Measurements from ENCODE around the gene HMGXB4. TPM values are rescaled to one million over a fixed set of nuclear protein-coding genes. Genes with fewer than 3 reads are reported as not detected.

Gene HMGXB4
- total and polyA plus RNA-seq, 12 donors, result 5.4 to 26.1 (median 19.8) TPM

DNA sequence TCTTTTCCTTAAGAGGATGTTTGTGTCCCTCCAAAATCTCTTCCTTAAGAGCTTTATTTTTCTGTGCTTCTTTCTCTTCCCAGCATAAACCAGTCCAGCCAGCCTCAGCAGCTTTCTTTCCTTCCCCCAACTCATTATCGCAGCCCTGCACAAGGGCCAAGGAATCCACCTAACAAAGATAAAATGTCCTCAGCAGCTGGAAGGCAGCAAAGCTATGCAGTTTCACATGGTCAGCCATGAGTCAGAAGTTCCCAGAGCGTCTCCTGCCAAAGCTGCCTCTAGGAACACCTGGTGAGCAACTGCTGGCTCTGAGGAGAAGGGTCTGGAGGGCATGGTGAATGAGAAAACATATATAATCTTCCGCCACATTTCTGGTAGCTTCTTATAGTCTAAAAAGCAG, 45.3 kb upstream of the HMGXB4 start:
- no peaks in the 10 kb centered on the region for H3K4me1 ChIP-seq (replicated peaks in 1 of 2)
- H3K27ac ChIP-seq, result no peak overlapping the region
- H3K4me3 ChIP-seq, result no peak overlapping the region
- no peaks in the 10 kb centered on the region for H3K9me3 ChIP-seq (replicated peaks in 1 of 3)
- no peaks in the 10 kb centered on the region for H3K36me3 ChIP-seq (replicated peaks in 1 of 2)
- peak in 3 of 7 donors; percentile 2 to 41 (median 21) for DNase-seq
- H3K27me3 ChIP-seq, result peaks cover 11% of the 10 kb centered on the region
- intact Hi-C loops (cut with DNase I), result no loop called here
- TF ChIP-seq CTCF (IDR thresholded peaks at IDR 0.05), result no peak
- 36 to 60% (median 47%) methylated on average over 3 of the region's 3 CpGs for WGBS, 4 donors

DNA sequence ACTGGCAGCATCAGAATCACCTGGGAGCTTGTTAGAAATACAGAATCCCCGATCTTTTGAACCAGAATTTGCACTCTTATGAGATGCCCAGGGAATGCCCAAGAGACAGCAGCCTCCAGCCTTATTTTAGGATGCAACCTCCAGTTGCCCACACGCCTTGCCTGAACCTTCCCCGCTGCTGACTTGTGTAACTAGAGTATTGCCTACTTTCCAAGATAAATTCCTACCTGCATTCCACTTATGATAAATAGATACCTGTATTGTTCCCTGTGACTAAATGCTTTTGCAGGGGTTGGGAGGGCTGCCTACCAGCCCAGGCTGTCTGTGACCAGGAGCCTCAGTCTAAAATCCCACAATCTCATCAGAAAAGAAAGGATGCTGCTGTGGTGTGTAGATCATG, 44.3 kb upstream of the HMGXB4 start:
- peaks cover 11% of the 10 kb centered on the region for H3K27me3 ChIP-seq
- H3K36me3 ChIP-seq (replicated peaks in 1 of 2), result no peaks in the 10 kb centered on the region
- DNase-seq, result no peak
- intact Hi-C loops (cut with DNase I), result no loop called here
- TF ChIP-seq POLR2A (IDR thresholded peaks at IDR 0.05) (no peak), CTCF (IDR thresholded peaks at IDR 0.05) (no peak)
- no peaks in the 10 kb centered on the region for H3K9me3 ChIP-seq (replicated peaks in 1 of 3)
- H3K4me1 ChIP-seq (replicated peaks in 1 of 2), result no peaks in the 10 kb centered on the region
- no peak overlapping the region for H3K4me3 ChIP-seq
- 73 to 82% (median 77%) methylated on average over 3 of the region's 3 CpGs for WGBS, 4 donors
- no peak overlapping the region for H3K27ac ChIP-seq

GRCh38 chr22:35214968-35215367, 42.3 kb upstream of the HMGXB4 start:
- WGBS, 4 donors, result 79 to 87% (median 84%) methylated on average over 6 of the region's 6 CpGs
- intact Hi-C loops (cut with DNase I), result no loop called here

DNA sequence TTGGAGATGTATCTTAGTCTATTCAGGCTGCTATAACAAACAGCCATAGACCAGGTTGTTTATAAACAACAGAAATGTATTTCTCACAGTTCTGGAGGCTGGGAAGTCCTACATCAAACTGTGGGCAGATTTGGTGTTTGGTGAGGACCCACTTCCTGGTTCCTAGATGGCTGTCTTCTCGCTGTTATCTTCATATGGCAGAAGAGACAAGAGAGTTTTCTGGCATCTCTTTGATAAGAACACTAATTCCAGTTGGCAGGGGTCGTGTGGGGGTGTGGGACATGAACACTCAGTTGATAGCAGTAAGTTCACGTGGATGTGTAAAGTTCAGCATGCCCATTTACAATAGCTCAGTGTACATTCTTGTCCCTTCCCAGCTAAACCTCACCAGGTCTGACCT, 41.3 kb upstream of the HMGXB4 start:
- Histone ChIP-seq H3K36me3 (replicated peaks in 1 of 2) (no peaks in the 10 kb centered on the region), H3K27me3 (peaks cover under 1% of the 10 kb centered on the region), H3K4me1 (replicated peaks in 1 of 2) (no peaks in the 10 kb centered on the region), H3K9me3 (replicated peaks in 1 of 3) (no peaks in the 10 kb centered on the region), H3K4me3 (no peak overlapping the region), H3K27ac (no peak overlapping the region)
- TF ChIP-seq CTCF (IDR thresholded peaks at IDR 0.05), result no peak
- no peak for TF ChIP-seq POLR2A (IDR thresholded peaks at IDR 0.05)
- DNase-seq, result no peak
- whole genome bisulfite sequencing, 4 donors, result 47 to 79% (median 52%) methylated on average over 2 to 3 of the region's 3 CpGs
- intact Hi-C loops (cut with DNase I), result no loop called here

More at GRCh38 chr22:35214968-35215367, 42.3 kb upstream of the HMGXB4 start:
- no peak overlapping the region for H3K27ac ChIP-seq
- H3K9me3 ChIP-seq (replicated peaks in 1 of 3), result no peaks in the 10 kb centered on the region
- TF ChIP-seq CTCF (IDR thresholded peaks at IDR 0.05) (no peak), POLR2A (IDR thresholded peaks at IDR 0.05) (no peak)
- H3K27me3 ChIP-seq, result peaks cover 11% of the 10 kb centered on the region
- DNase-seq, result no peak
- H3K4me1 ChIP-seq (replicated peaks in 1 of 2), result no peaks in the 10 kb centered on the region
- no peaks in the 10 kb centered on the region for H3K36me3 ChIP-seq (replicated peaks in 1 of 2)
- no peak overlapping the region for H3K4me3 ChIP-seq
